CD4-positive, alpha-beta T cell treated with Interleukin-21 for 1 hour (primary cell): ENCODE measurements around the gene LOX.

Experiments used
- DNase-seq: peaks from one replicate; pipeline ENCODE4 v3.0.0-alpha.2; 2020

The LOX gene

DNA sequence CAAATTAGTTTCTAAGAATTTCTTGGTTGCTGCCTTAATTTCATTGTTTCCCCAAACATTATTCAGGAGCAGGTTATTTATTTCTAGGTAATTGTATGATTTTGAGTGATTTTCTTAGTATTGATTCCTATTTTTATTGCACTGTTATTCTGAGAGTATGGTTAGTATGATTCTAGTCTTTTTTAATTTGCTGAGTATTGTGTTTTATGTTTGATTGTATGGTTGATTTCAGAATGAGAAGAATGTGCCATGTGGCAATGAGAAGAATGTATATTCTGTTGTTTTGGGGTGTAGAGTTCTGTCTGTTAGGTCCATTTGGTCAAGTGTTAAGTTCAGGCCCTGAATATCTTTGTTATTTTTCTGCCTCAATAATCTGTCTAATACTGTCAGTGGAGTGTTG, 27.1 kb downstream of the LOX start:
- no peak for DNase-seq

DNA sequence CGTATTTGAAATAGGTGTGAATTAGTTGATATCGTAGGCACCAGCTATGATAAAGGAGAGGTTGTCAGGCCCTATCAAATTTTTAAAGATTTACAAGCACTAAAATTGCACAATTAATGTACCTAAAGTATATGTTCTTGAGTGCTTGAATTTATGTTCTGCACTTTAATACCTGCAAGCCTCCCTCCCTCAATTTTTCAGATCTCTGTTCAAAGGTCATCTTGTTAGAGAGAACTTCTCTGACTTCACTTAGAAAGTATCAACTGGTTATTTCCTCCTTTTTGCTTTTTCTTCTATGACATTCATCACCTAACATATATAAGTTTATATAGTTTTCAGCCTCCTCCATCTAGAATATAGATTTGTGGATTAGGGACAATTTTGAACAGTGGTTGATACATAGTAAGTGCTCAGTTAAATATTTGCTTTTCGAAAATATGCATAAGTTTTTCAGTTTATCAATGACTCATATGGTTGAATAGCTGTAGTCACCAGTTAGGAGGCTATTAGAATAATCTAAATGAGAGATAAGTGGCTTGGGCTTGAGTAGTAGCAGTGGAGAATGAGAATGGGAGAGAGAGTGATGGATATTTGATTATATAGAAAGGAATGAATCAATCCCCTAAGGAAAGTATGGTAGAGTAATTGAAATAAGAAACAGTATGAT, 37.3 kb downstream of the LOX start:
- no peak for DNase-seq

DNA sequence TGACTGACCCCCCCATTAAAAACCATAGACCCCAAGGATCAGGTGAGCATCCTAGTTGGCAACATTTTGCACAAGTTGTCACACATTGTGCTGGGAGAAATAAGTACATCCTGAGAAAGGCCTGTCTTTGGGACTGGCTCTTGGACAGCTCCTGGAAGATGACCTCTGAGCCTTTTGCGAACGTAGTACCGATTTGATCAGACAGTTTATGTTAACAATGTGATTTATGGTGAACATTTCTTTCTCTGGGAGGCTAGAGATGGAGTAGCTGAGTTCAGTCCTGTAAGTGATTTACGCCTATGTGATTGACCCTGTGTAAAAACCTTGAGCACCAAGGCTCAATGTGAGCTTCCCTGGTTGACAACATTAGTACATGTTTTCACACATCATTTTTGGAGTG, 41.7 kb downstream of the LOX start:
- no peak for DNase-seq

DNA sequence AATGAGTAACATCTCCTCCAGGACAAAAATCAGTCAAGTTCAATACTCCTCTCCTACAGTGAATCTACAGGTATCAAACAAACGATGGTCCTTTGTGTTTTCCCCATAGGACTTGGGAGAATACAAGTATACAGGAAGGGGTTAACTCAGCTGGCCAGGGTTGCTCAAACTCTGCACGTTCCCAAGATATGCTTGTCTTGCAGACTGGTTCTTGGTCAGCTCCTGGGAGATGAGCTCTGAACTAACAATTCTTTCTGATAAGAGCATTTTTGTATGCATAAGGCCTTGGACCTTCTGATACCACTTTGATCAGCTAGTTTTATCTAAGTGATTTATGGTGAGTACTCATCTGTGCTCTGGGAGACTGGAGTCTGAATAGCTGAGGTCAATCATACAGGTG, 42.1 kb downstream of the LOX start:
- no peak for DNase-seq

DNA sequence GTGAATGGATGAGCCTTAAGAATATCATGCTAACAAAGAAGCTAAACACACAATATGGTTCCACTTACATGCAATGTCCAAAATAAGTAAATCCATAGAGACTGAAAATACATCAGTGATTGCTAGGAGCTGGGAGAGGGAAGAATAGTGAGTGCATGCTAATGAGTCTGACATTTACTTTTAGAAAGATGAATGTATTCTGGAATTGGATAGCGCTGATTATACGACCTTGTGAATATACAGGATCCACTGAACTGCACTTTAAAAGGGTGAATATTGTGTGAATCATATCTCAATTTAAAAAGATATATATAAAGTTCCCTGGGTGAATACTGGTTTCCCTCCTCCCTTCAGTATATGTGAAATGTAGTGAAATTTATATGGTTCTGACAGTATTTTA, 46.2 kb downstream of the LOX start:
- DNase-seq, result no peak

DNA sequence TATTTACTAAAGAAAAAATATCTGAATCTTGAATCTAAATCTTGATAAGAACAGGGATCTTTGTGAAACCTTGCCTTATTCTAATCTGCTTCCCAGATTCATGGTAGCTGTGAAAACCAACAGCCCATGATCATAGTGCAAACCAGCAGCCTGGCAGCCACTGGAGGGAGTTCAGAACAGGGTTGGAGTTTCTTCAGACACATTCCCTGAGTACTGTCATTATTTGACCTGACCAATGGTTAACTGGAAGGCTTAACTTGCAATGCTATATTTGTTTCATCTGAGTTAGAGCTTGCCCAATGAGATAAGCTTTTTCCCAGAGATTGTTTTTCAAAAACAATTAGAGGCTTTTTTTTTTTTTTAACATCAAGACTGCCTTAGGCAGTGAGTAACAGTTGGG, 47.8 kb downstream of the LOX start:
- DNase-seq, result no peak

DNA sequence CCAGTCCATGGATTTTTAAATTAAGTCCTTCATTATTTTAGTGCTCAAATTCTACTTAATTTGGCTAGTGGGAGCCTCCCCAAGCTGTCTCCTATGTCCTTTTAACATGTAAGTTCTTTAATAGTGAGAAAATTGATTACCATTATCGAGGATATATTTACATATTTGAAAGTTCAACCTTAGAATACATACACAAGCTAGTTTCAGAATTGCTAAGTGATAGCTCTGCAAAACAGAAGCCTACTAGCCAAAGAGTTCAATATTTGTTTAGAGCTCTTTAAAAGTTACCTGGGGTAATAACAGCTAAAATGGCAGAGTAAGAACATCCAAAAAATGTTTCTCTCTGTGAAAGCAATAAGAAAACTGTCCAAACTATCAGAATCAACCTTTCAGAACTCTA, 48.2 kb downstream of the LOX start:
- no peak for DNase-seq

DNA sequence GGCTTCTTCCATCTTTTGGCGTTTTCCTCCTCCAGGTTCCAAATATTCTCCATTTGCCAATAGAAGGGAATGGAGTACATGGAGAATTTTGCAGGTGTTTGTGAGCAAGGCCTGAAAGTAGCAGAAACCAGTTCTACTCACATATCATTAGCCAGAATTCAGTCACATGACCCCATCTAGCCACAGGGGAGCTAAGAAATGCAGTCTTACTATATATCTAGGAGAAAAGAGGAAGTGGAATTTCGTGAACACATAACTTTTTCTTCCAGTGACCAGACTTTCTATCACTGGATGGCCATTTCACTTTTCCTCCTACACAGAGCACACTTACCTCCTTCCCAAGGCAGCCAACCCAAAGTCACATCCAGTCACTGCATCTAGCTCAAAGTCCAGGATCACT, 55.1 kb downstream of the LOX start:
- no peak for DNase-seq

DNA sequence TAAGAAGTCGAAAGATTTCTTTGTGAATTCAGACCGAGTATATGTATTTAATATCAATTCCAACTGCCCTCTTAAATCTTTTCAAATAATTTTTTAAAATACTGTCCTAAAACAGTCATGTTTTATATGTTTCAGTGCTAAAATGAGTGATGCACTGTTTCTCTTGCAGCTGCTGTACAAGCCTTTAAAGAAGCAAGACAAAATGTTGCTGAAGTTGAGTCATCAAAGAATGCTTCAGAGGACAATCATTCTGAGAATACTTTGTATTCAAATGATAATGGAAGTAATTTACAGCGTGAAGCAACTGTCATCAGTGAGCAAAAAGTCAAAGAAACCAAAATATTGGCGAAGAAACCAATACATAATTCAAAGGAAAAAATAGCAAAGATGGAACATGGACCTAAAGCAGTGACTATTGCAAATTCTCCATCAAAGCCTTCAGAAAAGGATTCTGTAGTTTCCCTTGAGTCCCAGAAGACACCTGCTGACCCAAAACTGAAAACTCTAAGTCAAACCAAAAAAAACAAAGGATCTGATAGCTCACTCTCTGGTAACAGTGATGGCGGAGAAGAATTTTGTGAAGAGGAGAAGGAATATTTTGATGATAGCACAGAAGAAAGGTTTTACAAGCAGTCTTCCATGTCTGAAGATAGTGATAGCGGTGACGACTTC, 58.0 kb downstream of the LOX start:
- no peak for DNase-seq

DNA sequence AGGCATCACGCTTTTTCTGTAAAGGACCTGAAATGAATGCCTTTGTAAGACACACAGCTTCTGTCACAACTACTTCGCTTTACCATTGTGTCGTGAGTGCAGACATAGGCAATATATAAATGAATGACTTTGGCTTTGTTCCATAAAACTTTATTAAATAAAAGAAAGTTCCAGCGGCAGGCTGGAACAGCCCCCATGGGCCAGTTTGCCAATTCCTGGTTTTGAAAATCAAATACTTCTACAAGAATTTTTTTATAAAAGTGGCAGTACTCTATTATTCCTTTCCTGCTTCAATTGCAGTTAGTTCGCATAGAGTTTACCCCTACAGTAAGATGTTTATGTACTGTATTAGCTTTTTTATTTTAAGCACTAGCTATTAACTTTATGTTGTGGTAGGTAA, 62.6 kb downstream of the LOX start:
- no peak for DNase-seq

DNA sequence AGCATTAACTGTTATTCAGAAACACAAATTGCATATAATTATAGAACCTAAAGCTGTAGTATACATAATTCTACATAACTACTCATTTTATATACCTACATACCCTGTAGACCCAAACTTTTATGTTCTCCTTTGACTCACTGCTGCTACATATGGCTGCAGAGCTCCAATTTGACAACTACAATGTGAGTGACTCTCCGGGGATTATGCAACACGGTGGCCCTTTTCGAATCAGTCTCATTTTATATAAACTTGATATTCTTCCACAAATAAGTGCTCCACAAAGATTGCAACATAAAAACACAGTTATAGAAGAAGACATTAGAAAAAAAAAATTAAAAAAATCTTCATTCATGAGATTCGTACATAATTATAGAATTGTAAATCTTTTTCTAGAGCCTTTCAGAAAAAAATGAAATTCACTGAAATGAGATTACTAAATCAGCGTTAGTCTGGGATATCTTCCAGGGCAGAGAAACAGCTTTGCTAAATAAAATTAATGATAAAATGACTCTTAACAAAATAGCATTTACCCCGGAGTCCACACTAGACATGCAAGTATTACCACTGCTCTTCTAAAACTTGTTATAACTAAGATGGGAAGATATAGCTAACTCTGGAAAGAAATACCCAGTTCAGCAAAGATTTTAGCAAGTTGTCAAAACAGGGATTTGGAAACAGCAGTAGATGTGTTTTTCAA, 63.7 kb downstream of the LOX start:
- no peak for DNase-seq
